DOHH2 (cell line): ENCODE measurements around the gene MEGF11.

ENCODE experiments used
- CTCF ChIP-seq: fragments of 200-600 bp; sonication (generic); IDR thresholded peaks from one replicate; pipeline ENCODE4 v1.5.1; 2014; ENCODE audit warnings: antibody characterized with exemption, mild to moderate bottlenecking, low read depth, low read length; ENCODE audit not compliant: poor library complexity, severe bottlenecking
- EZH2phosphoT487 ChIP-seq: fragments of 200-600 bp; sonication (generic); IDR thresholded peaks from 2 replicates; pipeline ENCODE4 v1.6.1; 2017; ENCODE audit warnings: borderline replicate concordance, mild to moderate bottlenecking, antibody characterized with exemption, low read length, moderate library complexity, mixed read lengths

GRCh38 chr15:66001717-66002426, 251.7 kb downstream of the MEGF11 start:
- no peak for TF ChIP-seq CTCF
- no peak for TF ChIP-seq EZH2phosphoT487
